ENCODE measurements around the gene NPC1L1.
"Not testable (repeated sequence)": the region's sequence is repeated elsewhere in the genome, so short reads cannot be mapped to it uniquely, and the experiment has no call there.

Gene NPC1L1

DNA sequence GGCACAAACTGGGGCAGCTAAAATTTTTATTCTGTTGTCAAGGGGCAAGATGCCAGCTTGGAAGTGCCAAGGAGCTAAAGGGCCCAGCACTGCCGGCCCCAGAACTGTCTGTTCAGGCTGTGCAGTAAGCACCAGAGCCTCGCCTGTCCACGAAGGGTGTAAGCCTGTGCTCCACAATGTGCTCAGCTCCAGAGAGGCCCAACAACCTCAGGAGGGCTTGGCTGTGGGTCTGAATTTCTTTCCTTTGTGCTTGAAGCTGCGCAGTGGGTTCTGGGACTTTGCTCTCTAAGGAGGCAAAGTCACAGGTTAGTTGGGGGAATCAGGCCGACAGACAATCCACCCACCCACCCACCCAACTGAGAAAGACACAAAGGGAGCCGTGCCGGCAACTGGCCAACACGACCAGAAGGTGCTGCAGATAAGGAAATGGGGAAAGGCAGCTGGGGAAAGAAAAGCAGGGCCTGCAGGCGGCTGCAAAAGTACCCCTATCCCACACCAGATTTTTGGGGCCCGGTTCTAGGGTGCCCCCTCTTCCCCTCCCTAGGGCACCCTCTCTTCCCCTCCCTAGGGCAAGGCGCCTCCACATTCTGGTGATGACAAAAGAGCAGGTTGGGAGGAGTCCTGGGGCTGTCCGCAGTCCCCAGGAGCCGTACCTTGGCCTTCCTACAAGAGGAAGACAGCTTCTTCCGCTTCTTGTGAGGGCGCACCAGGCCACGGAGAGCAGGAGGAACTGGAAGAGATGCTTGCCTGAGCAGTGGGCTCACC is 24.8 kb upstream of the NPC1L1 start:
- no peak for DNase-seq (ENCODE audit: low read depth)

DNA sequence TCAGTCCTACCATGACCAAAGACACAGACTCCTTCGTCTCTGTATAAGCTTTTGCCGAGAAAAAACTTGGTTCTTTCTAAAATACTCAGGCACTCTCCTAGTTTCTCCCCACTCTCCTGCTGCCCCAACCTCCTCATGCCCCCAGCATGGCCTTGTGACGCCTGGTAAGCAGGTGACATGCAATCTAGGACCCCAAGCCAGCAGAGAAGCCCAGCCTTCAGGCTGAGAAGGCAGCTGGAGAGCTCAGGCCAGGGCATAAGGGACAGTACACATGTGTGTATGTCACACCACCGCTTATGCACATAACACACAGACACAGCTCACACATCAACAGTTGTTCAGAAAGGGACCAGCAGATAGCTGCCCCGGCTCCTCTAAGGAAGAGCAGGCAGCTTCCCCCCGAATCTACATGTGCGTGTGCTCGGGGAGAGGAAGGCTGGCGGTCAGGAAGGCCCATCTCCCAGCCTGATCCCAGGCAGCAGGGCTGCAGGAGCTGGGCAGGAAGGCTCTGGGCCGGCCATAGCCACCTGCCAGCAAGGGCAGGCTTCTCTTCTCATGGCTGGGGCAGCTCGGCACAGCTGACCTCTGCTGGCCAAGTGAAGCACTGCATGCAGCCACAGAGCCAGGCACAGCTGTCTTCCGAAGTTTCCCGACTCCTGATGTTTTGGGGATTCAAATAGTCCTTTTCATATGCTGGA is 24.1 kb upstream of the NPC1L1 start:
- DNase-seq (ENCODE audit: low read depth), result peak; percentile 42

DNA sequence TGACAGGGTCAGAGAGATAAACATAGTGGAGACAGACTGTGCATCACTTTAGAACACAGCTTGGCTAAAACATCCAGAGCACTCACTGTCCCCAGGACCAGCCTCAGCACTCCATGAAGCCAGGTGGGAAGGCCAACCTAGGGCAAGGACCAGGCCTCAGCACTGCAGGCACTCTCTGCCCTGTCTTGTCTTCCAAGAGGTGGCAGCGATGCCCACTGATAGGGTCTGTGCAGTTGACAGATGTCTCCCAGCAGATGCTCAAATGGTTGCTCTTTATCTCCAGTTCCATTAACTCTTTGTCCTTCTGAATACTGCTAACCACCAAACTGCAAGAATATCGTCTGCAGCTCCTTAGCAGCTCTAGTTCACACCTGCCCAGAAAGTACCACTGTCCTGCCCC is 23.5 kb upstream of the NPC1L1 start:
- no peak for DNase-seq (ENCODE audit: low read depth)

DNA sequence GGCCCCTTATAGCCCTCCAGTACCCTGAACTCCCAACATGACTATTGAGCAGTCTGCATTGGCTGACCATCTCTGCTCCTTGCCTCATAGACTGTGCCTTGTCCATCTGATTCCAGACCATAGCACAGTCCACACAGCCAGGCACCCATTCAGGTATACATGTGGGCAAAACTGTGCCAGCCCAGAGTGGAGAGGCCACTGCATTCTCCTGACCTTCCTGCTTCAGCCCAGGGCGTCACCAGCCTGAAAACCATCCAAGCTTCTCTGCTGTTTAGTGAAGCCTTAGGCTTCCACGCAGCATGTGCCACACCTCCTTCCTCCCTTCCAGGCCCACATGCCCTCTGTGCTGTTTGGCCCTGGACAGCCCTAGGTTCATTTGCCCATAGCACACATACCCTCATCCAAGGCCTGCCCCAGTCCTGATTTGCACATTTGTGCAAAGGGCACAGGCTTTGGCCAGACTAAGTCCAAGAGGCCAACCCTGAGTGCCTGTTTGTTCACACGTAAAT is 22.1 kb upstream of the NPC1L1 start:
- no peak for DNase-seq (ENCODE audit: low read depth)

DNA sequence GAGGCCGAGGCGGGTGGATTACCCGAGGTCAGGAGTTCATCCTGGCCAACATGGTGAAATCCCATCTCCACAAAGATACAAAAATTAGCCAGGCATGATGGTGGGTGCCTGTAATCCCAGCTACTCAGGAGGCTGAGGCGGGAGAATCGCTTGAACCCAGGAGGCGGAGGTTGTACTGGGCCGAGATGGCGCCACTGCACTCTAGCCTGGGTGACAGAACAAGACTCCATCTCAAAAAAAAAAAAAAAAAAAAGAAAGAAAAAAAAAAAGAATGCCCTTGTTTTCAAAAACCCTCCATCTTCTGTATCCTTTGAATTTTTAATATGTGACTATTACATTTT is 21.5 kb upstream of the NPC1L1 start:
- not testable (repeated sequence) for DNase-seq (ENCODE audit: low read depth)

GRCh38 chr7:44561962-44562621 is 21.0 kb upstream of the NPC1L1 start:
- no peak for DNase-seq (ENCODE audit: low read depth)

GRCh38 chr7:44561481-44561880 is 20.4 kb upstream of the NPC1L1 start:
- DNase-seq (ENCODE audit: low read depth), result no peak

DNA sequence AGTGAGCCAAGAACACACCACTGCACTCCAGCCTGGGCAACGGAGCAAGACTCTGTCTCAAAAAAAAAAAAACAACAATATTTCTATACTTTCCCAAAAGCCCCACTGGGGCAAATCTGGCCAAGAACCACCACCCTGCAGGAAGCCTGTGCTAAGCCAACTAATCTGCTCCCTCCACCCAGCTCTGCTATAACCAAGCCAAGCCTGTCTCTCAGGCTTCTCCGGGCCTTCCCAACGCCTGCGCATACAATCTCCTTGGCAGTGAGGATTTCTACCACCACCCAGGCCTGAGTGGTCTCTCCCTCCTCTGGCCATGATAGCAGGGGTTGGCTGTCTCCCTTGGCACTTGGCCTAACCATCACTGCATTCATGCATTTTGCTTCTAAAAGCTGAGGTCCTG is 18.4 kb upstream of the NPC1L1 start:
- no peak for DNase-seq (ENCODE audit: low read depth)

- DNase-seq (ENCODE audit: low read depth), result no peak
These were observed 16.4 kb upstream of the NPC1L1 start for GRCh38 chr7:44557485-44557884.

- no peak for DNase-seq (ENCODE audit: low read depth)
These were observed 14.2 kb upstream of the NPC1L1 start for GRCh38 chr7:44555350-44555749.

- not testable (repeated sequence) for DNase-seq (ENCODE audit: low read depth)
These were observed 11.4 kb upstream of the NPC1L1 start for GRCh38 chr7:44552473-44553005.

DNA sequence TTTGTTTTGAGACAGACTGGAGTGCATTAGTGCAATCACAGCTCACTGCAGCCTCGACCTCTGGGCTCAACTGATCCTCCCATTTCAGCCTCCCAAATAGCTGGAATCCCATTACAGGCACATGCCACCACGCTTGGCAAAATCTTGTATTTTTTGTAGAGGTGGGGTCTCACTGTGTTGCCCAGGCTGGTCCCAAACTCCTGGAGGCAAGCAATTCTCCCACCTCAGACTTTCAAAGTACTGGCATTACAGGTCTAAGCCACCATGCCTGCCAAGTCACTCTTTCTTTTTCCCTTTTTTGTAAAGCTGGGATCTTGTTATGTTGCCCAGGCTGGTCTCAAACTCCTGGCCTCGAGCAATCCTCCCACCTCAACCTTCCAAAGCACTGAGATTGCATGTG is 8.3 kb upstream of the NPC1L1 start:
- no peak for DNase-seq (ENCODE audit: low read depth)

DNA sequence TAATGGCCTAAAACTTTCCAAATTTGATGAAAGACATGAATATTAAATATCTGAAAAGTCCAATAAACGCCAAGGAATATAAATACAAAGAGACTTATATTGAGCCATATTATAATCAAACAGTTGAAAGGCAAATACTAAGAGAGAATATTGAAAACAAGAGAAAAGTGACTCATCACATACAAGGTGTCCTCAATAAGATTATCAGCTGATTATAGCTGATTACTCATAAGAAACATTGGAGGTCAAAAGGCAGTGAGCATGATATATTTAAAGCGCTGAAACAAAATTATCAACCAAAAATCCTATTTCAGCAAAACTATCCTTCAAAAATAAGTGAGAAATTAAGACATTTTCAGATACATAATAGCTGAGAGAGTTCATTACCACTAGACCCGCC is 7.8 kb upstream of the NPC1L1 start:
- no peak for DNase-seq (ENCODE audit: low read depth)

GRCh38 chr7:44547536-44548231 is 6.6 kb upstream of the NPC1L1 start:
- no peak for DNase-seq (ENCODE audit: low read depth)

DNA sequence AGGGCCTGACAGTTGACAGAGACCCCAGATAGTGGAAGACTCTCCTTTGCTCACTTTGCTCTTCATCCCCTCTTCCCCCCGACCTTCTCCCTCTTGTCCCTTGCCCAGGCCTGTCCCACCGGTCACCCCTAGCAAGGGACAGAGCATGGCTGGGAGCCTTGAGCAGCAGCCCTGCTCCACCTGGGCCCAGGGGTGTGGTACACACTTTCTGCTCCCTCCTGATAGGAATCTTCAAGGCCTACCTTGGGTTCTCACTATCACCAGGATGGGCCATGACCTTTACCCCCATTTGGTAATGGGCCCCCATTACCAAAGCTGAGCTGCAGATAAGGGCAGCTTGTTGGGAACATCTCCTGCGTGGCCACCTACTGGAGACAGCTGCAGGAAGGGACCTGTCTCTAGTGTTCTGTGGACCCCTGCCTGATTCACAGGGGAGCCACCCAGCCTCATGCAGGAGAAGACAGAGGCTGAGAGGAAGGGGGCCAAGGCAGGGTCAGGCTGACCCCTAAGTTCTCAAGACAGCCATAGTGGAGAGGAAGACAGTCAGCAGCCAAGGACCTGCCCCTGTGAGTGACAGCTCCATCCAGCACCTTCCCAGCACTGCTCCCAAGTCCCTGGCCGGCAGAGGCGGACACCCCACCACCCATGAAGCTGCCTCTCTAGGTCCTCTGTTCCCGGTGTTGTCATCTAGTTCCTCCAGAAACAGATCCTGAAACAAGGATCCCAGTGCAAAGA is 913 bp upstream of the NPC1L1 start:
- DNase-seq (ENCODE audit: low read depth), result no peak

- DNase-seq (ENCODE audit: low read depth), result no peak
These were observed 520 bp downstream of the NPC1L1 start for GRCh38 chr7:44540592-44541027.

DNA sequence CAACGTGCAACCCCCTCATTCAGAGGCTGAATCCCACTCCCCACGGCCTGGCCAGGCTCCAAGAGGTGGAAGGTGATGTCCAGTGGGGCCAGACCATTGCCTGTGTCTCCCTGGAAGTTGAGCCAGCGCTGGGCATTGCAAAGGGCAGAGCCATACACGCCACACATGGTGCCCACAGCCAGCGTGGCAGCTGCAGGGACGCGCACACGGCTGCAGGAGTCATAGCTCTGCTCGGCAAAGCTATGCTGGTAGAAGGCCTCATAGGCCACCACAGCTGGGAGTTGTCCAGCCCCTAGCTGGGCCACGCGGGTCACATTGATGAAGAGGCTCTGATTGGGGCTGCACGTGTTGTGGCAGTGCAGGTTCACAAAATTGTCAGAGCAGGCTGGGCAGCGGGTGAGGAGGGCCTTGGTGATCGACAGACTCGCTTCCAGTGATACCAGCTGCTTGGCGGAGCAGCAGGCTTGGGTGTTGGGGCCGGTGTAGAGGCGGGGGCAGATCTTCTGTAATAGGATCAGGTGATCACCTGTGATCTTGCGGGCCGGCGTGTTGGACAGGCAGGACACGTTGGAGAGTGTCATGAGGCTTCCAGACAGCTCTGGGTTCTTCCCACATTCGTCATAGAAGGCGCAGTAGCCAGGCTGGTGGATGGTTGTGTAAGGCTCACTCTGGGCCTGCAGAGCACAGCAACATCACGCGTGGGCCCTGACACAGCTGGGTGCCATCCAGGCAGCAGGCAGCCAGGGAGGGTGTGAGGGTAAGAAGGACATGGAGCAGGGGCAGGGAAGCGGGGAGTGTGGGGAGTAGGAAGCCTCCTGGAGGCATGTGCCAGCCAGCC is 1.2 kb downstream of the NPC1L1 start:
- no peak for DNase-seq (ENCODE audit: low read depth)

DNA sequence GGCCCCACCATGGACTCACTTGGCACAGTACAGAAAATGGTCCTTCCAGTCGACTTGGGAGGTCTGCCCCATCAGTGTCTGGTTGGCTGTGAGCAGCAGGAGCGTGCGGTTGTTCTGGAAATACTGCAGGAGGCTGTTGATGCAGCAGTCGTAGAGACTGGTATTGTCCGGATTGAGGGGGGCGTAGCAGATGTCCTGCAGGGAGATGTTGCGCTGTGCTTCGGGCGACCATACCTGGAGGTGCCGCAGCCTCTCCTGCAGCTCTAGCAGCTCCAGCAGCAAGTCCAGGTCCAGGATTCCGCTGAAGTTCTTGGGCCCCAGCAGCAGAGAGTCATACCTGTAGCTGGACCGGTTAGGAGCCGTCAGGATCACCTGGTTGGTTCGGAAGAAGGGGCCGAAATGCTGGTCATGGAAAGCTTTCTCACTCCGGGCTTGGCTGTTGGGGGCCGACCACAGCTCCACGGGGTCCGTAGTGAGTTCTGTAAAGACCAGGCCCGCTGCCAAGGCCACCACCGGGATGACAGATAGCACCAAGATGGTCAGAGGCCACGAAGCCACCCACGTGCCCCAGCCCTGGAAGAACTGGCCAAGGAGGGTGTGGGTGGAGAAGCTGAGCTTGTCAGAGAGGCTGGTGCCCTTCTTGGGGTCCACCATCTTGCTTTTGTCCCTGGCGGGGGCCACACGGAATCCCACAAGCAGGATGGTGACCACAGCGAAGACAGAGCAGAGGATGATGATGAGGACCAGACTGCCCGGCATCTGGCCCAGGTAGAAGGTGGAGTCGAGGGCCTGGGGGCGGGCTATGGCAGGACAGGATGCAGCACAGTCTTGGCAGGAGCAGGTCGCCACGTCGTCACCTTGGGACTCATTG is 2.1 kb downstream of the NPC1L1 start:
- no peak for DNase-seq (ENCODE audit: low read depth)

GRCh38 chr7:44538093-44538797 is 2.9 kb downstream of the NPC1L1 start:
- DNase-seq (ENCODE audit: low read depth), result no peak
